SK-N-SH (cell line): ENCODE results near the gene ZNF467. TPM values are rescaled to one million over a fixed set of nuclear protein-coding genes. Genes with fewer than 3 reads are reported as not detected.

Source experiments
- CTCF ChIA-PET: fragments of 300-600, 350-600 bp; formaldehyde crosslinking; extraction: SDS; loops from one replicate; lab custom pipeline; 2021; lab: Yijun Ruan, JAX
- POLR2A ChIA-PET: fragments of 350-600 bp; sonication (Branson Sonifier 250); formaldehyde crosslinking; extraction: SDS; loops from one replicate; lab custom pipeline; 2020; ENCODE audit warnings: antibody characterized with exemption, inconsistent platforms; lab: Yijun Ruan, JAX
- DNase-seq: peaks from one replicate; pipeline ENCODE4 v3.0.0; 2012
- H2AFZ ChIP-seq: fragments of 200-600 bp; sonication (generic); 2 replicates; pipeline ENCODE4 v1.8.1; 2016; ENCODE audit warnings: antibody characterized with exemption, mild to moderate bottlenecking, low read depth
- H3F3A ChIP-seq: fragments of 200-600 bp; sonication (generic); replicated peaks from 2 replicates; pipeline ENCODE3; 2016; ENCODE audit warnings: antibody characterized with exemption, mild to moderate bottlenecking; ENCODE audit not compliant: insufficient read depth
- H3K27ac ChIP-seq, 2 experiments: fragments of 200-500 bp in 1 of 2; fragments of 200-600 bp in 1 of 2; sonication (Bioruptor generic) in 1 of 2; sonication (generic), shearing (Covaris generic) in 1 of 2; 2 replicates each; pipeline versions ENCODE4 v1.5.1 to v1.6.1; 2014 to 2016; ENCODE audit warnings: low read depth in 2 of 2, inconsistent platforms in 1 of 2, low read length in 1 of 2, mild to moderate bottlenecking in 1 of 2, mixed read lengths in 1 of 2
- H3K27me3 ChIP-seq: fragments of 200-600 bp; sonication (generic), shearing (Covaris generic); 2 replicates; pipeline ENCODE4 v1.6.1; 2016; ENCODE audit warnings: mixed run types; ENCODE audit not compliant: insufficient read depth
- H3K36me3 ChIP-seq, 2 experiments: fragments of 200-500 bp in 1 of 2; fragments of 200-600 bp in 1 of 2; sonication (Bioruptor generic) in 1 of 2; sonication (generic) in 1 of 2; replicated peaks in 1 of 2; 2 replicates each; pipeline versions ENCODE3 to v1.5.1; 2014 to 2016; ENCODE audit warnings: low read length in 1 of 2, mild to moderate bottlenecking in 1 of 2; ENCODE audit not compliant: insufficient read depth in 2 of 2, control insufficient read depth in 1 of 2
- H3K4me1 ChIP-seq, 2 experiments: fragments of 200-500 bp in 1 of 2; fragments of 200-600 bp in 1 of 2; sonication (Bioruptor generic) in 1 of 2; sonication (generic), shearing (Covaris generic) in 1 of 2; 2 replicates each; pipeline versions ENCODE4 v1.5.1 to v1.6.1; 2014 to 2016; ENCODE audit warnings: low read depth in 1 of 2, low read length in 1 of 2, mixed run types in 1 of 2; ENCODE audit not compliant: insufficient read depth in 2 of 2, control insufficient read depth in 1 of 2
- H3K4me2 ChIP-seq: fragments of 200-600 bp; sonication (generic), shearing (Covaris generic); 2 replicates; pipeline ENCODE4 v1.6.1; 2017; ENCODE audit warnings: mixed run types
- H3K4me3 ChIP-seq, 2 experiments: fragments of 200-500 bp in 1 of 2; fragments of 200-600 bp in 1 of 2; sonication (Bioruptor generic) in 1 of 2; sonication (generic), shearing (Covaris generic) in 1 of 2; 2 replicates each; pipeline versions ENCODE4 v1.5.1 to v1.8.1; 2014 to 2016; ENCODE audit warnings: low read depth in 2 of 2, inconsistent platforms in 1 of 2, low read length in 1 of 2, mild to moderate bottlenecking in 1 of 2, mixed read lengths in 1 of 2, moderate library complexity in 1 of 2
- H3K79me2 ChIP-seq: fragments of 200-600 bp; sonication (generic); 2 replicates; pipeline ENCODE4 v1.8.1; 2017; ENCODE audit warnings: mild to moderate bottlenecking; ENCODE audit not compliant: insufficient read depth
- H3K9ac ChIP-seq: fragments of 200-600 bp; sonication (generic); 2 replicates; pipeline ENCODE4 v1.6.1; 2017; ENCODE audit warnings: mixed run types
- H3K9me2 ChIP-seq: fragments of 200-600 bp; sonication (generic); 2 replicates; pipeline ENCODE4 v1.6.1; 2017; ENCODE audit warnings: mixed run types
- H3K9me3 ChIP-seq: fragments of 200-600 bp; sonication (generic); 2 replicates; pipeline ENCODE4 v1.6.1; 2017; ENCODE audit warnings: mixed run types, mild to moderate bottlenecking, moderate library complexity
- H4K20me1 ChIP-seq: fragments of 200-600 bp; sonication (generic); 2 replicates; pipeline ENCODE4 v1.6.1; 2017; ENCODE audit warnings: mild to moderate bottlenecking, mixed run types; ENCODE audit not compliant: insufficient read depth
- CHD2 ChIP-seq: fragments of 150-350 bp; IDR thresholded peaks from 2 replicates; pipeline ENCODE4 v1.6.1; 2018; ENCODE audit warnings: low read length; ENCODE audit not compliant: partially characterized antibody
- ELF1 ChIP-seq: IDR thresholded peaks from 2 replicates; pipeline ENCODE4 v1.4.0; 2012
- GABPA ChIP-seq: IDR thresholded peaks from 2 replicates; pipeline ENCODE4 v1.4.0; 2012; ENCODE audit warnings: low read depth, mild to moderate bottlenecking
- GATA2 ChIP-seq: sonication (generic); formaldehyde crosslinking; IDR thresholded peaks from 2 replicates; pipeline ENCODE4 v1.5.0; 2020; ENCODE audit warnings: mild to moderate bottlenecking, missing genetic modification reagents
- MEF2A ChIP-seq: IDR thresholded peaks from 2 replicates; pipeline ENCODE4 v1.4.0; 2012; ENCODE audit warnings: low read depth, borderline replicate concordance
- MXI1 ChIP-seq: IDR thresholded peaks from 2 replicates; pipeline ENCODE4 v1.6.1; 2012; ENCODE audit warnings: mild to moderate bottlenecking, low read depth, low read length, improper control_type of control experiment
- NRF1 ChIP-seq: IDR thresholded peaks from 2 replicates; pipeline ENCODE4 v1.6.1; 2012; ENCODE audit warnings: low read depth, mild to moderate bottlenecking, low read length
- RAD21 ChIP-seq: IDR thresholded peaks from 2 replicates; pipeline ENCODE4 v1.6.1; 2012; ENCODE audit warnings: mild to moderate bottlenecking, low read length
- RFX5 ChIP-seq: IDR thresholded peaks from 2 replicates; pipeline ENCODE4 v1.6.1; 2012; ENCODE audit warnings: mild to moderate bottlenecking, improper control_type of control experiment, low read length
- SMC3 ChIP-seq: IDR thresholded peaks from 2 replicates; pipeline ENCODE4 v1.6.1; 2012; ENCODE audit warnings: low read depth, low read length, improper control_type of control experiment
- TAF1 ChIP-seq: IDR thresholded peaks from 2 replicates; pipeline ENCODE4 v1.6.1; 2012; ENCODE audit warnings: low read depth, mild to moderate bottlenecking, low read length, moderate library complexity, borderline replicate concordance
- WGBS: methylation state at CpG from one replicate; pipeline ENCODE4 v1.1.6; 2017; ENCODE audit warnings: low lambda C conversion rate; 5-methylcytosine and 5-hydroxymethylcytosine counted together
- polyA plus RNA-seq, 3 experiments: library from polyadenylated mRNA; depleted of rRNA; stranded (reverse); fragments of >200 nt; gene quantifications; 2 replicates each; pipeline ENCODE4 v1.2.3, GENCODE V29; 2012
- TF ChIP-seq, protein P1 (sequence below): IDR thresholded peaks from 2 replicates; pipeline ENCODE4 v1.4.0; 2012; ENCODE audit warnings: low read depth
- TF ChIP-seq, protein P2 (sequence below): fragments of 150-350 bp; IDR thresholded peaks from 2 replicates; pipeline ENCODE4 v1.6.1; 2016; ENCODE audit warnings: mild to moderate bottlenecking, low read depth, low read length
- TF ChIP-seq, protein P3 (sequence below): IDR thresholded peaks from 2 replicates; pipeline ENCODE4 v1.6.1; 2012; ENCODE audit warnings: mild to moderate bottlenecking, low read depth, low read length, moderate library complexity
- TF ChIP-seq, protein P4 (sequence below): IDR thresholded peaks from 2 replicates; pipeline ENCODE4; 2012

Gene ZNF467
- polyA plus RNA-seq, 1 of the 3 experiments (the other 2 are of a cell fraction), result 4.1 TPM

DNA sequence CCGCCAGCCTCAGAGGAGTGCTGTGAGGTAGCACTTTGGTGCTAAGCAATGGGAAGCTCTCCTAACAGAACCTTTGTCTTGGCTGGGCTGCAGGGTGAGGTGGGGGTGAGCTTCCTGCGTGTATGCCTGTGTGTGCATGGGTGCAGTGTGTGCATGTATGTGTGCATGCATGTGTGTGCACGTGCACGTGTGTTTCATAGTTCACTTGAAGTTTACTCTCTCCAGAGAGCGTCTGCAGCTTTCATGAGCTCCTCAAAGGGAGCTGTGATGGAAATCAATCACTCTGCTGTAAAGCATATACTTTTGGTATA lies 4.9 kb upstream of the ZNF467 start:
- CTCF ChIA-PET, result interaction anchor here (0.7 to 12.5 kb wide), 5 partner anchors 11 to 516 kb away, joined by 3 to 132 read pairs (median 3); partner anchors contain the start of gene ZNF783
- Histone ChIP-seq H3K79me2 (no peaks in the 10 kb centered on the region), H3K27me3 (no peaks in the 10 kb centered on the region)

More for the DNA sequence above, 4.9 kb upstream of the ZNF467 start:
- Histone ChIP-seq H3F3A (peaks cover 14% of the 10 kb centered on the region), H3K4me1 (peaks cover 0 to 52% of the 10 kb centered on the region in 2 experiments; a peak in 1 of 4 replicates), H3K9ac (no peak overlapping the region), H3K36me3 (no peaks in the 10 kb centered on the region), H3K9me2 (no peaks in the 10 kb centered on the region), H2AFZ (no peak overlapping the region), H3K27ac (no peak overlapping the region), H3K4me2 (no peak overlapping the region), H3K9me3 (no peaks in the 10 kb centered on the region), H3K4me3 (no peak overlapping the region), H4K20me1 (no peaks in the 10 kb centered on the region)
- POLR2A ChIA-PET, result interaction anchor here (0.7 to 0.8 kb wide), 2 partner anchors 8 to 191 kb away, joined by 3 to 4 read pairs; no protein-coding TSS in a partner anchor
- WGBS, result 78% methylated on average over 5 of the region's 5 CpGs
- TF ChIP-seq, protein P1, sequence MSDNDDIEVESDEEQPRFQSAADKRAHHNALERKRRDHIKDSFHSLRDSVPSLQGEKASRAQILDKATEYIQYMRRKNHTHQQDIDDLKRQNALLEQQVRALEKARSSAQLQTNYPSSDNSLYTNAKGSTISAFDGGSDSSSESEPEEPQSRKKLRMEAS, result no peak
- TF ChIP-seq NRF1 (no peak), CHD2 (no peak), MXI1 (no peak), MEF2A (no peak), RAD21 (no peak), ELF1 (no peak), TAF1 (no peak), GATA2 (no peak), GABPA (no peak), RFX5 (no peak), SMC3 (no peak)
- TF ChIP-seq, protein P2, sequence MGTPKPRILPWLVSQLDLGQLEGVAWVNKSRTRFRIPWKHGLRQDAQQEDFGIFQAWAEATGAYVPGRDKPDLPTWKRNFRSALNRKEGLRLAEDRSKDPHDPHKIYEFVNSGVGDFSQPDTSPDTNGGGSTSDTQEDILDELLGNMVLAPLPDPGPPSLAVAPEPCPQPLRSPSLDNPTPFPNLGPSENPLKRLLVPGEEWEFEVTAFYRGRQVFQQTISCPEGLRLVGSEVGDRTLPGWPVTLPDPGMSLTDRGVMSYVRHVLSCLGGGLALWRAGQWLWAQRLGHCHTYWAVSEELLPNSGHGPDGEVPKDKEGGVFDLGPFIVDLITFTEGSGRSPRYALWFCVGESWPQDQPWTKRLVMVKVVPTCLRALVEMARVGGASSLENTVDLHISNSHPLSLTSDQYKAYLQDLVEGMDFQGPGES, result no peak
- TF ChIP-seq, protein P3, sequence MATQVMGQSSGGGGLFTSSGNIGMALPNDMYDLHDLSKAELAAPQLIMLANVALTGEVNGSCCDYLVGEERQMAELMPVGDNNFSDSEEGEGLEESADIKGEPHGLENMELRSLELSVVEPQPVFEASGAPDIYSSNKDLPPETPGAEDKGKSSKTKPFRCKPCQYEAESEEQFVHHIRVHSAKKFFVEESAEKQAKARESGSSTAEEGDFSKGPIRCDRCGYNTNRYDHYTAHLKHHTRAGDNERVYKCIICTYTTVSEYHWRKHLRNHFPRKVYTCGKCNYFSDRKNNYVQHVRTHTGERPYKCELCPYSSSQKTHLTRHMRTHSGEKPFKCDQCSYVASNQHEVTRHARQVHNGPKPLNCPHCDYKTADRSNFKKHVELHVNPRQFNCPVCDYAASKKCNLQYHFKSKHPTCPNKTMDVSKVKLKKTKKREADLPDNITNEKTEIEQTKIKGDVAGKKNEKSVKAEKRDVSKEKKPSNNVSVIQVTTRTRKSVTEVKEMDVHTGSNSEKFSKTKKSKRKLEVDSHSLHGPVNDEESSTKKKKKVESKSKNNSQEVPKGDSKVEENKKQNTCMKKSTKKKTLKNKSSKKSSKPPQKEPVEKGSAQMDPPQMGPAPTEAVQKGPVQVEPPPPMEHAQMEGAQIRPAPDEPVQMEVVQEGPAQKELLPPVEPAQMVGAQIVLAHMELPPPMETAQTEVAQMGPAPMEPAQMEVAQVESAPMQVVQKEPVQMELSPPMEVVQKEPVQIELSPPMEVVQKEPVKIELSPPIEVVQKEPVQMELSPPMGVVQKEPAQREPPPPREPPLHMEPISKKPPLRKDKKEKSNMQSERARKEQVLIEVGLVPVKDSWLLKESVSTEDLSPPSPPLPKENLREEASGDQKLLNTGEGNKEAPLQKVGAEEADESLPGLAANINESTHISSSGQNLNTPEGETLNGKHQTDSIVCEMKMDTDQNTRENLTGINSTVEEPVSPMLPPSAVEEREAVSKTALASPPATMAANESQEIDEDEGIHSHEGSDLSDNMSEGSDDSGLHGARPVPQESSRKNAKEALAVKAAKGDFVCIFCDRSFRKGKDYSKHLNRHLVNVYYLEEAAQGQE, result no peak
- TF ChIP-seq, protein P4, sequence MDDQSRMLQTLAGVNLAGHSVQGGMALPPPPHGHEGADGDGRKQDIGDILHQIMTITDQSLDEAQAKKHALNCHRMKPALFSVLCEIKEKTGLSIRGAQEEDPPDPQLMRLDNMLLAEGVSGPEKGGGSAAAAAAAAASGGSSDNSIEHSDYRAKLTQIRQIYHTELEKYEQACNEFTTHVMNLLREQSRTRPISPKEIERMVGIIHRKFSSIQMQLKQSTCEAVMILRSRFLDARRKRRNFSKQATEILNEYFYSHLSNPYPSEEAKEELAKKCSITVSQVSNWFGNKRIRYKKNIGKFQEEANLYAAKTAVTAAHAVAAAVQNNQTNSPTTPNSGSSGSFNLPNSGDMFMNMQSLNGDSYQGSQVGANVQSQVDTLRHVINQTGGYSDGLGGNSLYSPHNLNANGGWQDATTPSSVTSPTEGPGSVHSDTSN, result no peak
- no peak for DNase-seq
